IMR-90 (cell line): ENCODE data around the gene KLK5.

Experiments used
- BHLHE40 ChIP-seq: fragments of 150-350 bp; IDR thresholded peaks from 2 replicates; pipeline ENCODE4 v1.6.1; 2016; ENCODE audit warnings: mild to moderate bottlenecking, low read depth, low read length
- TF ChIP-seq, protein P1 (sequence below): fragments of 150-350 bp; IDR thresholded peaks from 2 replicates; pipeline ENCODE4 v1.6.1; 2017; ENCODE audit warnings: mild to moderate bottlenecking, antibody characterized with exemption, low read length, low read depth

DNA sequence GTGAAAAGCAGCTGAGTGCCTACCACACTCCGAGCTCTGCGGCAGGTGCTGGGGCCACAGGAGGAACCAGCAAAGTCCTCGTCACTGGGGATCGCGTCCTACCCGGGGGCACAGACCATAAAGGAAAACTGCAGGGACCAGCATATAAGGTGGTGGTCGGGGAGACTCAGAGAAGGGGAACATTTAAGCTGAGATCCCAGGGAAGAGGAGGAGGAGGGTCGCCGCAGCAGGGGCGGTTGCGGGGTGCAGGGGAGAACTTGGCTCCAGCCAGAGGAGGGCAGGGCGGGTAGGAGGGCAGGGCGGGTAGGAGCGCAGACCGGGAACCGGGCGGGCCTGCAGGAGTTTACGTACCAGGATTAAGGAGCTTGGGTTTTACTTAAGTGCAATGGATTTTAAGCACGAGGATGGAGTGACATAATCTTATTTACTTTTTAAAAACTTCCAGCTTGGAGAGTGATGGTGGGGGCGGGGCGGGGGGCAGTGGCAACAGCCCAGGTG lies 40.7 kb downstream of the KLK5 start:
- TF ChIP-seq BHLHE40: no peak
- TF ChIP-seq, protein P1, sequence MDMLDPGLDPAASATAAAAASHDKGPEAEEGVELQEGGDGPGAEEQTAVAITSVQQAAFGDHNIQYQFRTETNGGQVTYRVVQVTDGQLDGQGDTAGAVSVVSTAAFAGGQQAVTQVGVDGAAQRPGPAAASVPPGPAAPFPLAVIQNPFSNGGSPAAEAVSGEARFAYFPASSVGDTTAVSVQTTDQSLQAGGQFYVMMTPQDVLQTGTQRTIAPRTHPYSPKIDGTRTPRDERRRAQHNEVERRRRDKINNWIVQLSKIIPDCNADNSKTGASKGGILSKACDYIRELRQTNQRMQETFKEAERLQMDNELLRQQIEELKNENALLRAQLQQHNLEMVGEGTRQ: no peak
